NOMO-1 treated with dmso at 0.1 percent for 144 hours (cell line): Measurements from ENCODE around the gene TMEM116.
"Not testable (repeated sequence)": the region's sequence is repeated elsewhere in the genome, so short reads cannot be mapped to it uniquely, and the experiment has no call there.

ENCODE experiments used
- DNase-seq: peaks from one replicate; lab custom pipeline; 2025; ENCODE audit not compliant: unreplicated experiment; lab: John Stamatoyannopoulos, UW

Gene TMEM116

GRCh38 chr12:112012775-112013600, at the start of gene TMEM116, which contains the start of gene ERP29:
Gene TMEM116 (minus strand): TSS chr12:112013165. CDS start chr12:112005270, 7,895 bp downstream.
Gene ERP29 (plus strand): TSS chr12:112013426. CDS start chr12:112013466, 40 bp downstream.
- peak; percentile 97 for DNase-seq

- DNase-seq, result no peak
These were observed 48.2 kb upstream of the TMEM116 start for GRCh38 chr12:112061137-112061536.

GRCh38 chr12:112049351-112049750, 36.4 kb upstream of the TMEM116 start:
- DNase-seq, result no peak

- DNase-seq, result no peak
These were observed 33.0 kb upstream of the TMEM116 start for GRCh38 chr12:112046003-112046402.

- not testable (repeated sequence) for DNase-seq
These were observed 23.6 kb upstream of the TMEM116 start for GRCh38 chr12:112036614-112037013.

- DNase-seq, result no peak
These were observed 22.3 kb upstream of the TMEM116 start for GRCh38 chr12:112035219-112035785.

GRCh38 chr12:112032292-112032691, 19.3 kb upstream of the TMEM116 start:
- DNase-seq, result no peak

- DNase-seq, result no peak
These were observed 18.5 kb upstream of the TMEM116 start for GRCh38 chr12:112031472-112031871.

GRCh38 chr12:112029301-112029700, 16.3 kb upstream of the TMEM116 start:
- peak; percentile 50 for DNase-seq

- no peak for DNase-seq
These were observed 12.9 kb upstream of the TMEM116 start for GRCh38 chr12:112025808-112026375.

- DNase-seq, result no peak
These were observed 10.9 kb upstream of the TMEM116 start for GRCh38 chr12:112023759-112024396.

- DNase-seq, result no peak
These were observed 9.5 kb upstream of the TMEM116 start for GRCh38 chr12:112022241-112023016.

GRCh38 chr12:112020947-112021457, 8.0 kb upstream of the TMEM116 start:
- no peak for DNase-seq

- DNase-seq, result no peak
These were observed 5.7 kb upstream of the TMEM116 start for GRCh38 chr12:112018571-112019237.

GRCh38 chr12:112017041-112017440, 4.1 kb upstream of the TMEM116 start:
- DNase-seq, result no peak

- DNase-seq, result no peak
These were observed 3.0 kb upstream of the TMEM116 start for GRCh38 chr12:112015938-112016337.

- peak; percentile 79 for DNase-seq
These were observed 837 bp upstream of the TMEM116 start for GRCh38 chr12:112013601-112014402.

- DNase-seq, result no peak
These were observed 1.3 kb downstream of the TMEM116 start for GRCh38 chr12:112011685-112012084.
